GM18858 (cell line): ENCODE measurements around the gene AUP1.
A peak's percentile ranks its signal among the peaks of the same experiment; 100 is the strongest.

Source experiments
- ATAC-seq: cut with Tn5 transposase; IDR thresholded peaks from one replicate; pipeline ENCODE4 v1.9.1; 2021; ENCODE audit not compliant: unreplicated experiment

The AUP1 gene

GRCh38 chr2:74537140-74537539 lies 7.6 kb upstream of the AUP1 start:
- ATAC-seq: no peak

DNA sequence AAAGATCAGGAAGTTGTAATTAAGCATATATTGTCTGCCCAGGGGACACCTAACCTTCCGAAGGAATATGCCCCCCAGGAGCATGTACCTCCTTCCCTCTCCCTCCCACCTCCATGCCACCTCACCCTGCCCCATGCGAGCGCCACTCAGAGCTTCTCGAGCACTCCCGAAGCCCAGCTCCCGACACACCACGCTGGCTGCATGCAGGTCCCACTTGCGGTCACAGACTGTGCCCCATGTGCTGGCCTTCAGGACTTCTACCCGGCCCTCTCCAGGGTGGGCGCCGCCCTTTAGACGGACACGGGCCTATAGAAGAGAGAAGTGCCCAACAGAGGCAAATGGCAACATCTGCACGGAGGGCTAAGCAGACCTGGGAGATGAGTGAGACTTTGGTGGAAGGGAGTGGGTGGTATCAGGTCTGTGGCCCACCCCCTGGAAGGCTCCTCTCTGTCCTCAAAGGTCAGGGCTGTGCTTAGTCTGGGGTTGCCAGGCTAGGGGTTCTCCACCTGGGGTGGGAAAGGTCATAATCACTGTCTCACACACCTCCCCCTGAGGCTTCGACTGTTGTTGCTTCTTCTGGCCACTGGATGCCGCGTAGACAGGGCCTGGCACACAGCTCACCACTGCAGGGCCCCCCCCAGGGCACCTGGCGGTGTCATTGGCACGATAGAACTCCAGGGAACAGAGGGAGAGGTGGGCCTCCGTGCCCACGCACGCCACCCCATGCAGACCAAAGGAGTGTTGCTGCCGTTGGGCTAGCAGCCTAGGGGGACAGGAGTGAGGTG lies 6.9 kb upstream of the AUP1 start:
- no peak for ATAC-seq

DNA sequence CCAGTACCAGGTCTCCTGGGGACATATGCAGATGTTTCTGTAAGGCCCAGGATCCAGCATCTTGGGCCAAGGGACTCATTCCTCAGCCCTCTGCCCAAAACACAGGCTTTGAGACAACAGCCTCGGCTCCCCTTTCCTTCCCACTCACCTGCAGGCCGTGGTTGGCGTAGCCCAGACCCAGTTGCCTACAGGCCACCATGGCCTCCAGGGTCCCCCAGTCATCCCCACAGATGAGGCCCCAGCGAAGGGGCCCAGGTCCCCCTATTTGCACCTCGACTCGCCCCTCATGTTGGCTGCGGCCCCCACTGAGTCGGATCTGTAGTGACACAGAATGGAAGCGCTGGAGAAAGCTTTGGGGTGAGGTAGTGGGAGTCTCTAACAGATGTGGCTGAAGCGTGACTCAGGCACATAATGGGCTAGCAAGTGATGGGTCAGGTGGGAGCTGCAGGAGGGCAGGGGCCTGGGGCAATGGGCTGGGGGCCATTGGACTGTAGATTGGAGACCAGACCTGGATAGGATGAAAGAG lies 6.0 kb upstream of the AUP1 start:
- ATAC-seq: no peak

GRCh38 chr2:74534411-74534810 lies 4.9 kb upstream of the AUP1 start:
- no peak for ATAC-seq

DNA sequence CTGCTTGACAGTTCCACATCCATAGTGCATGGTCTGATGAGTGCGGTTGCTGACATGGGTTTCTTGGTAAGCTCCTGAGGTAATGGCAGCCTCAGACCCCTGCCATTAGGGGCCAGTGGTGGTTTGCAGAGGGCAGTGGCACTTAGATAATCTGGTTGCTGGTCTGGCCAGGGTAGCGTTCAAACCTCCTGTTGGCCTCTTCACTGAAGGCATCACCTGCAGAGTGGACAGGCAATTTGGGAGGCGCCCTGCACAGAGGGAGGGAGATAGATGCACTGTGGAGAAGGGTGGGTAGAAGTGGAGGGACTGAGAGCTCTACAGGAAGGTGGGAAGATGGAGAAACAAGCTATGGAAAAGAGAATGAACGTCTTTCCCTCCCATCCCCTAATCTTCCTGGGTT lies 4.0 kb upstream of the AUP1 start:
- no peak for ATAC-seq

GRCh38 chr2:74532222-74532621 lies 2.7 kb upstream of the AUP1 start:
- no peak for ATAC-seq

DNA sequence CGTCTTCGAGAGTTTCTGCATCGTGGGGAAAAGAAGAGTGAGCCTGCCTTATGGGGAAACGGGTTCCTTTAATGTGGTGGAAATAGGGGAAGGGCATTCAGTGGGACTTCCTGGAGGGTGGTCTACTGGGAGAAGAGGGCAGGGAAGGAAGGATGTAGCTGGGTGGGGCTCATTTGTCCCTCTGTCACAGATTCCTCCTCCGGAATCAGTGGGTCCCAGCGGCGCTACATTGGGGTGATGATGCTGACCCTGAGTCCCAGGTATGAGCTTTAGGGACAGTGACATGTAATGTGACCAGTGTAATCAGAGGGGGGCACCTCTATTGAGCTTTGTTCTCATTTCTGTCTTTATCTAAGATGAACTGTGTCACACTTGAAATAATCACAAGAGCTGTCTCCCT lies 2.2 kb upstream of the AUP1 start:
- no peak for ATAC-seq

DNA sequence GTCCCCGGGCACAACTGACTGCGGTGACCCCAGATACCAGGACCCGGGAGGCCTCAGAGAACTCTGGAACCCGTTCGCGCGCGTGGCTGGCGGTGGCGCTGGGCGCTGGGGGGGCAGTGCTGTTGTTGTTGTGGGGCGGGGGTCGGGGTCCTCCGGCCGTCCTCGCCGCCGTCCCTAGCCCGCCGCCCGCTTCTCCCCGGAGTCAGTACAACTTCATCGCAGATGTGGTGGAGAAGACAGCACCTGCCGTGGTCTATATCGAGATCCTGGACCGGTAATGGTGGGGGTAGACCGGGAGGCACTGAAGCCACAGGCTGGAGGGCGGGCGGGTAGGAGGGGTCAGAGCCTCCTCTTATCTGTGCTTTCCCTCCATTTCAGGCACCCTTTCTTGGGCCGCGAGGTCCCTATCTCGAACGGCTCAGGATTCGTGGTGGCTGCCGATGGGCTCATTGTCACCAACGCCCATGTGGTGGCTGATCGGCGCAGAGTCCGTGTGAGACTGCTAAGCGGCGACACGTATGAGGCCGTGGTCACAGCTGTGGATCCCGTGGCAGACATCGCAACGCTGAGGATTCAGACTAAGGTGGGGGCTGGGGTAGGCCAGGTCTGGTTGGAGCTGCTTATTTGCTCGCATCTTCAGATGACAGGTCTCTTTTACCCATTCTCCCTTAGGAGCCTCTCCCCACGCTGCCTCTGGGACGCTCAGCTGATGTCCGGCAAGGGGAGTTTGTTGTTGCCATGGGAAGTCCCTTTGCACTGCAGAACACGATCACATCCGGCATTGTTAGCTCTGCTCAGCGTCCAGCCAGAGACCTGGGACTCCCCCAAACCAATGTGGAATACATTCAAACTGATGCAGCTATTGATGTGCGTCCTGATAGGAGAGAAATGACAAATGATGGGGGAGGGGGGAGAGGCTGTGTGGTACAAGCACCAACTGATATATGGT lies 1.0 kb upstream of the AUP1 start:
- ATAC-seq: no peak

DNA sequence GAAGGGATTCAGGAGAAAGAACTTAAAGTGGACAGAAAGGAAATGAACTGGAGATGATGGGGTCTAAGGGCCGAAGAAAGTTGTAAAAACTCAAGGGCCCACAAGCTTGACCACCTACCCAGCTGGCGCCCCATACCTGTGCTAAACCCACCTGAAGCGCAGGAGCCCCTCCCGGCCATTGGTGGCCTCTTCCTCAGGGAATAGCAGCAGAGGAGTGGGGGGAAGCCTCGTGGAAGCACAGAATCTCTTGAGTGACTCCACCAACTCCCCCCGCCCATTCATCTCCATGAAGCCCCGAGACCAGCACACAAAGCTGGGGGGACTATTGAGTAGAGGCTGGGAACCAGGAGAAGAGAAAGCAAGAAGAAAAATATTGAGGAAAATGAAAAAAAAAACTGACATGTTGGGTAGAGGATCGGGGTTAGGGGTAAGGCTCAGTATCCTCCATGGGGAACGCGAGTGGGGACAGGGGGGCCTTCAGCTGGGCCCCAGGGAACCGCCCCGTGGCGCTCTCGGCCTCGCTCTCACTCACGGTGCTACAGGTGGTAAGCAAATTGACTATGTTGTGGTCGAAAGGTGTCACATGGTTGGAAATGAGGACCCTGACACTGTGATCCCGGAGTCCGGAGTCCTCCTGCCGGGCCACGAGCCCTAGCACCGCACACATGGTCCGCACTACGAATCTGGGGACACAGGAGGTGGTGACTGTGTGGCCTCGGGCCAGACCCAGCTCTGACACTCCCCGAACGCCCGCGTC lies 728 bp downstream of the AUP1 start:
- ATAC-seq: no peak

DNA sequence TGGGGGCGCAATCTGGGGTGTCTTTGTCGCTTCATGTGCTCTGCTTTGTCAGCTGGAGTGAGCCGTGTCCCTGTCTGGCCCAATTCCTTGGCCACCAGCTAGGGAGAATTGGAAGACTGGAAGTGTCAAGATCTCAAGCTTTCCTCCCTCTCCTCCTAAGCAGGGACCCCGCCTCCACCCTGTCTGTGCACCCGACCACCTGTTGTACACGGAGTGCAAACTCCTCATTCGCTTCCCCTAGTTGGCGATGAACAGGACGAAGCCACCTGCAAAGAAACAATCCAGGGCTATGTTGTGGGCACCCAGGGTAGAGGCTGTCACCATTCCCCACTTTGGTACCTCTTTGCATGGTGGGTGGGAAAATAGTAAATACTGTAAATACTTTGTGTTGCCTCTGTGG lies 1.8 kb downstream of the AUP1 start:
- ATAC-seq: no peak

DNA sequence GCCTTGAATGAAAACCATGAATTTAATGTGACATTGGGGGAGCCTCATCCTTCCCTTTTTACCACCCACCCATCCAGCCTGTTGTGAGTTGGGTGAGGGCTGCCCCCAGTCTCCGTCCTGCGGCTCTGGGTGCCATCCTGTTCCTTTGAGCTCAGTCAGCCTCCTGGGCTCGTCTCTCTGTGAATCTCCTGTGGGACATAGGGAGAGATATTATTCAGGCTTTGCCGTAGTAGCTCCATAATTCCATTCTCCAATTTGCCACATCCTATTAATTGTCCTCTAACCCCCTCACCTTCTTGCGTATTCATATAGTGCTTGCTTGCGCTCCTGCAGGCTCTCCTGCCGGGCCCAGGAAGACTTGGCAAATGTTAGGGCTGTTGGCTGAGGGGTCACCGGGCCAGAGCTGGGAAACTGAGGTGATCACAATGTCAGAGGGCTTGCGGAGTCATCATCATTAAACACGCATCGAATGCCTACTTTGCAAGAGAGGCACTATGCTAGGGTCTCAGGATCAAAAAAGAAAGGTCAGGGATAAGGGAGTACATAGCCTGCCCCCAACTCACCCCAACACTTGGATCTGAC lies 2.8 kb downstream of the AUP1 start:
- ATAC-seq: no peak

GRCh38 chr2:74525717-74526648 lies 3.5 kb downstream of the AUP1 start, which contains the start of gene DQX1:
DQX1 (minus strand) TSS chr2:74526231; CDS start chr2:74525729, 502 bp downstream.
- ATAC-seq: peak; percentile 25

GRCh38 chr2:74524955-74525716 lies 4.4 kb downstream of the AUP1 start:
- no peak for ATAC-seq

DNA sequence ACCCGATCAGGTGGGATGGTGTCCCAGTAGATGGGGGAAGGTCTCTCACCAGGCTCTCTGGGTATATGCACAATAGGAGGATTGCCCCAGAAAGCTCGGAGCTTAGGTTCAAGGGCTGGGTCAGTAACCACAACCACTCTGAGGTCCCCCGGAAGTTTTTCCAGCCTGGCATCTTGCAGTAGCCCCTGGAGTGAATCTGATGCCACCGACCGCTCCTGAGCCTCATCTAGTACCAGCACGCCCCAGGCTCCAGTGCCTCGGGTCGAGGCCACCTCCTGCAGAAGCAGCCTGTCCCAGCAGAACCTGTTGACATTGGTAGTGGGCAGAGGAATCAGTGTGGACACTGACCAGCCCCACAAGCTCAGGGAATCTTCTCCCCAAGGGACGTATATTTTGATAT lies 5.5 kb downstream of the AUP1 start:
- ATAC-seq: no peak

GRCh38 chr2:74522516-74522915 lies 7.0 kb downstream of the AUP1 start:
- no peak for ATAC-seq

DNA sequence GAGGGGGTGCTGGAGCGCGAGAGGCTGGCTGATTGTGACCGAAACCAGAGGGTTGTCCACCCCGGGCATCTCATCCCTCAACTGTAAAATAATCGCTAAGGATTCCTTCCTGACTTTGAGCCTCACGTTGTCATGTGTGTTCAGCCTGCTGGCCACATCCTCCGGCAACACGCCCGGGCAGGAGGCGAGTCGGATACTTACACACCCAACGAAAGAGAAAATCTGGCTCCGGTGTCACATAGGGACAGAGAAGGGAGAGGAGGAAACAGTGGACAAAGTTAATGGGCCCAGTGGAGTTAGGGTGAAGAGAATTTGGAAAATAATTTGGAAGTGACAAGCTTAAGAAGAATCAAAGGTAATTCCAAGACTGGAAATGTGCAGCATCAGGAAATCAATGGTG lies 12.9 kb downstream of the AUP1 start:
- ATAC-seq: no peak

DNA sequence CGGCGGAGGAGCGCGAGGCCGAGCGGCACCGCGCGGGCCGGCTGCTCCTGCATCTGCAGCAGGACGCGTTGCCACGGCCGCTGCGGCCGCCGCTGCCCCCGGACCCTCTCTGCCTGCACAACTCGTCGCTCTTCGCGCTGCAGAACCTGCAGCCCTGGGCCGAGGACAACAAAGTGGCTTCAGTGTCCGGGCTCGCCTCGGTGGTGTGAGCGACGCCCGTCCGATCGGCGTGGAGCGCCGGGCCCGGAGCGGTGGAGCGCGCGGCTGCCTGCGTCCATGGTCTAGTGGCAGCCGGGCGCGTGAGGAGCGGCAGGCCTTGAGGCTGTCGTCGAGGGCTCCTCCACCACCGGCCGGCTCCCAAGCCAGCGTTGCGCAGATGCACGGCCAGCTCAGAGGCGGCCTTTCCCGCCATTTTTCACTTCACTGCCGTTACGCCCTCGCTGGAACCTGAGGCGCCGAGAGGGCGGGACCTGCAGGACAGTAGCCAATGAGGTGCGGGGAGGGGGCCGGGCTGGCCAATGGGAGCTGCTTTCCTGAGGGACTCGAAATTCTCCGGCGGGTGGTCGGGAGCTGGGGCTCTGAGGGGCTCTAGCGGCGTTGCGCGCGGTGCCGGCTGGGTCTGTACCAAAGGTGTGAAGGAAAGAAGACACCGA lies 13.4 kb downstream of the AUP1 start:
- ATAC-seq: no peak

GRCh38 chr2:74515271-74515980 lies 14.1 kb downstream of the AUP1 start:
- no peak for ATAC-seq
